T-helper 2 cell treated with Interferon-gamma antibody and Interleukin-4, amounts not matched to agents 100 ng/mL and 5 ng/mL, for 36 hours (primary cell): Measurements from ENCODE around the gene MBL2. TPM values are rescaled to one million over a fixed set of nuclear protein-coding genes. Genes with fewer than 3 reads are reported as not detected.

Source experiments
- intact Hi-C: fragments of 100-400 bp; cut with micrococcal nuclease; formaldehyde crosslinking; loops from one replicate; pipeline ENCODE4 v1.15.1; 2023
- total RNA-seq: library from RNA; stranded (reverse); gene quantifications from 2 replicates; pipeline ENCODE4 v1.2.3, GENCODE V29; 2022

Gene MBL2
- total RNA-seq, 1 donor from 2014 or later = not detected

DNA sequence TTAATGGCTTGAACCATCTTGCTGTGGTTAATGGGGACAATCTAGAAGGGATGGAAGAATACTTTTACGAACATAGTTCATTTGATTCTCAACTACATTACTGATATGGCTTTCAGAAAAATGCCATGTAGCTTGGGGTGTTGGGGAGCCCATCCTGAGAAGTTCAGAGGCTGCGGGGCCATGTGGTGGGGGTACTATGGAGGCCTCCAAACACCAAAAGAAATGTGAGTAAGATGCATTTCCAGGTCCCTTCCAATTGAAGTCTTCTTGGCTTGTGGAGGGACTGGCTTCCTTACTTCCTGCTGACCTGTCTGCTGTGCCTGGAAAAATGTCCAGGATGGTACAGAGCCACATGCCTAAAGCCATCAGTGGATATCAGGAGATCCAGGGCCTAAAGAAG is 1.6 kb upstream of the MBL2 start:
- intact Hi-C loops = no loop called here

DNA sequence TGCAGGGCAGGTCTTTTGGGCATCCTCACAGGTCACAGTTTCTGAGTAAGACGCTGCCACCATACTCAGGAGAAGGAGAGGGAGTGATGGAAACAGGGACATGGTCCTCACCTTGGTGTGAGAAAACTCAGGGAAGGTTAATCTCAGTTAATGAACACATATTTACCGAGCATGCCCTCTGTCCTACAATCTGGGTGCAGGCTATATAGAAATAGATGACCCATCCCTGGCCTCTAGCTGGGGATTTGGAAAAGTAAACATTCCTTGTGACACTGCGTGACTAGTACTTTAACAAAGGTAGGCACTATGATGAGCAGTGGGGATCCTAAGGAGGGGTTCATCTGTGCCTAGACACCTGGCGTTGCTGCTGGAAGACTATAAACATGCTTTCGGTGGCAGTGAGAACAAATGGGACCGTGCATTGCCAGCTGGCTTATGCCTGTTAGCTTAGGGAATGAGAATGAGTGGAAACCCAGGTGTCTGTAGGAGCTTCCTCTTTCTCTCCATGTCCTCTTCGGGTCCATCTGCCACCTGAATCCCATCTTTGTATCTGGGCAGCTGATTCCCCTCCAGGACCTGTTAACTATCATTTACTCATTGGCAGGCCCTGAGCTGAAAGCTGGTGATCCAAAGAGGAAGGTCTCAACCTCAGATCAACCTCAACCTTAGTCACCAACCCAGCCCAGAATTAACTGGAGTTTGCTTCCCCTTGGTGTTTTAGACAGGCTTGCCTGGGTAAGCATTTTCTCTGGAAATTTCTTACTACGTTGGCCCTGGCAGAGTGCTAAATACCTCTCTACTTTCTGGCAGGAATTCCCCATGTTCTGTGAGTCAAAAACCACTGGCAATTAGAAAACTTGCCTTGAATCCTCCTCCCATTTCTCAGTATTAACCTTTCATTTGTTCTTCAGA is 794 bp downstream of the MBL2 start:
- intact Hi-C loops = no loop called here

DNA sequence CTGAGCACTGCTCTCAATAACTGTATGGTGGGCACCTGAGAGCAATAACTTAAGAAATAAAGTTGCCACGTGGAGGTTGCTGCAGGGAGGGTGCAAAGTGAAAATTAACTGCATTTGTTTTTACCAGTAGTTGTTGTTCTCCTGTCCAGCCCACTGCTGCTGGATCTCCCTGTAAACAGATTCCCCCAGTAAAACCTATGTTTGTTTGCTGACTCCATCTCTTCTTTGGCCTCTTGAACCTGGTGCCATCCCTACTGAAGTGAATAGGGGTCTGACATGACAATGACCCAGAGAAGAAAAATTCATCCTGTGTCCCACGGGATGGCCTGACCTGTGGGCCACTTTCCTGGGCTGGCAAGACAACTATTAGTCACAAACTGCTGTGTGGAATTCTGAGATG is 1.7 kb downstream of the MBL2 start:
- intact Hi-C loops = no loop called here

DNA sequence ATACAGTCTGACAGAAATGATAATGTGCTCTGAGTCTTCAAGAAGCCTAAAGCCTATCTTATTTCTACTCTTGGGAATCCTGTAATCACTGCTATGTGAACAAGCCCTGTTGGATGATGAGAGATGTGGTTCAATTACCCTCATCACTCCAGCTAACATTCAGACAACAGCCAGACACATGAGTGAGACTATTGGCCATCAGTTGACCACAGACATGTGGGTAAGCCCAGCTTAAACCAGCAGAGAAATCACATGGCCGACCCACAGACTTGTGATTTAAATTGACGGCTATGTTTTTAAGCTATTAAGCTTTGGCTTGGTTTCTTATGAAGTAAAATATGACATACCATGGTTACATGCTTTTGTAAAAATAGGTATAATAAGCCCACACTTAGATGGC is 2.6 kb downstream of the MBL2 start:
- intact Hi-C loops = no loop called here

DNA sequence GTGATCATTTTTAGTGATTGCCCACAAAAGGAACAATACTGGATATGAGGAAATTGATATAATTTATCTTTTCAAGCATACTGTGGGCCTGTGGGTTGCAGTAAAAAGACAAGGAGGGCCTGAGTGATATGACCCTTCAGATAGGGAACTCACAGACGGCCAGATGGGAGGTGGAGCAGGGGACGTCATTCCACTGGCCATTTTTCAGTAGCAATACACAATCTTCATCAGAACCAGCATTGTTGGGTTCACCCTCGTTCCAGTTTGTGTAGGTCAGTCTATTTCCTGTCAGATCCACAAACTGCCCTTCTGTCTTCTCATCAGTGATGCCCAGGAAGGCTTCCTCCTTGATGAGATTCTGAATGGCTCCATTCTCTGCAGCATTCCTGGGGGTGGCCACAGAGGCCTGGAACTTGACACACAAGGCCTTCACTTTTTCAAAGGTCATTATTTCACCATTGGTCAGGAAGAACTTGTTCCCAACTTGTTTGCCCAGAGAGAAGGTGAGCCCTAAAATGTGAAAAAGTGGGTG is 4.5 kb downstream of the MBL2 start:
- intact Hi-C loops = no loop called here

DNA sequence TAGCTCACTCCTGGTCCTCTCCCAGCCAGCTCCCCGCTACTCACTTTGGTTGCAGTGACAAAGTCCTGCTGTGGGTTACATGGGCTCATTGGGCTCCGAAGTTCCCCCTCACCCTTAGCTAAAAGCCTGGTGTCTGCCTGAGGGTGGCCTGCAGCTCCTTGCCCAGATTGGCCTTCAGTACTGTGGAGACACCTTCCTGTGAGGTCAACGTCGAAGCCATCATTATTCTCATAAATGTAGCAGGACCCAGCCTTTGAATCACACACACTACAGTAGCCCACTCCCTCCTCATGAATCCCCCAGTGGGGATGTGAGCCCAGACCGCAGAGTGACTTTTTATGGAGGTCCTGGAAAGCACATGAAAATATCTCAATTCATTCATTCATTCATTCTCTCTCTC is 10.5 kb downstream of the MBL2 start:
- intact Hi-C loops = no loop called here

DNA sequence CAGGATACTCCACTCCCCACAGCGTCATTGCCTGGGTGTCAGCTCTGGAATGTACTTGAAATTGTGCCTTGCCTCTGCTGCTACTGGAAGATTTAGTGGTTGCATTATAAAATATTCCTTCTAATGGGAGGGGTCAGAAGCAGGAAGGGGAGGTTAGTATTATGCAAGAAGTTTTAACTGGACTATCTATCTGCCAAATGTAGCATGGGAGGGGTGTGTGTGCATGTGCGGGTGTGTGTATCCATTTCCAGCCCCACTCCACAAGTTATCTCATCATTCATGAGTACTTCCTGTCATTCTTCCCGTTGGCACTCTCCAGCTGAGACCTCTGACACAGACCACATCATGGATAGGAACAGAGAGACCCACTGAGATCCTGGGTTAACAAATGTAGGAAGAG is 13.4 kb downstream of the MBL2 start:
- intact Hi-C loops = no loop called here

DNA sequence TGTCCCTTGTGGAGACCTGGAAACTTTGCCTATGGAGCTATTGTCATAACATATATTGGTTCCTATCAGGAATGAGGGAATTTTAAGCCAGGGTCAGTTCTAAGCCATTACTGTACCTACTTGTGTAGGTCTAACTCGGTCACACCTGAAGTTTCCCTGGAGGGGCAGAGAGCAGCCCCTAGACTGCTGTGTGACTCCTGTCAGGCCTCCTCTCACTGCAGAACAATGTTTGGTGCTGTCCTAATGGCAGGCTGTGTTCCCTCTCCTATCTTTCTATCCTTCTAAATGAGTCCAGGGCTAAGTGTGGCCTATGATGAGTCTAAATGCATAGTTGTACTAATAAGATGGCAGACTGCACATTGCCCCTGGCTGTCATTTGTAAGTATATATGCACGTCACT is 14.2 kb downstream of the MBL2 start:
- intact Hi-C loops = no loop called here

DNA sequence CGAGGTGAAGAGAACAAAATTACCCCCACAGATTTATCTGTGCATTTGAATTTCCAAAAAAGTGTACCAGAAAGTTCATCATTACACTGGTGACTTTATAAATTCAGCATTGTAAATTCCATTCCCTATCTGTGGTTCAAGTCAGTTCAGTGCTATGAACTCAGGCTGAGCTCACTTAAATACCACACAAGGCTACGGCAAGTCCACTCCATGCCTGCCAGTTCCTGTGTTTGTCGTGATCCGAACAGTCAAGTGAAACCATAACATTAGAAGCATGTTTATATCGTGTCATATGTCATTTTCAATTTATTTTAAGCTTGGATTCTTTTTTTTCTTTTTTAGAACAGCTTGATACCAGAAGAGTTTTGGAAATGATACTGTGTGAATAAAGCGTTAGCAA is 14.8 kb downstream of the MBL2 start:
- intact Hi-C loops = no loop called here

DNA sequence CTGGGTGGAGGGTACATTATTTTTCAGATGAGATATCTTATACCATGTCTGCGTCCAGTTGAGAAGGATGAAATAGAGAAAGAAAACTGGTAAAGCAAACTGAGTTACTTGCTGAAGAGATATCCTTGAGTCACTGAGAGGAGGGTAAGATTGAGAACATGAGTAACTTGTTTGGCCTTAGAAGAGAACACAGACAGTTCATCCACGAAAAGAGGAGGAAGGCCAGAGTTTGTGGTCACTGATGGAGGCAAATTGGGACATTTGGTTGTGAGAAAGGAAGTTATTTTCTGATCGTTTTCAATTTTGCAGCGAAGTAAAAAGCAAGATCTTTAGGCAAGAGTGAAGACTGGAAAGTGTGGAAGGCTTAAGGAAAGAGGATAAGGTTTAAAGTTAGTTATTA is 15.6 kb downstream of the MBL2 start:
- intact Hi-C loops = no loop called here

DNA sequence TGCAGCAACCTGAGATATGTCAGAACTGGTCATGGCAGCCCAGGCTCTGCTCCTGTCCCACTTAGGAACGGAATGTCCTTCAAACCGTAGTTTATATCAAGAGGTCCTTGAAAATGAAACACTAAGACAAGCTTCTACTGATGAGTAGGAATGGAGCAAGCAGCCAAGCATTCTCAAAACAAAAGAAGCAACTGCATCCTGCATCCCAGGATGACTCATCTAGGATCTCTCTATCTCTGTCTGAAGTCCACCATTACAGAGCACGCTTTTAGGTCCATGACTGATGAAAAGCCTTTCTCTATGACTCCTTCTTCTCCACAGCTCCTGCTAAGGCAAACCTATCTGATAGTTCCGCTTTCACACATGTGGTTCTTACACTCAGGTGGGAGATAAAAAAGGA is 16.3 kb downstream of the MBL2 start:
- intact Hi-C loops = no loop called here

DNA sequence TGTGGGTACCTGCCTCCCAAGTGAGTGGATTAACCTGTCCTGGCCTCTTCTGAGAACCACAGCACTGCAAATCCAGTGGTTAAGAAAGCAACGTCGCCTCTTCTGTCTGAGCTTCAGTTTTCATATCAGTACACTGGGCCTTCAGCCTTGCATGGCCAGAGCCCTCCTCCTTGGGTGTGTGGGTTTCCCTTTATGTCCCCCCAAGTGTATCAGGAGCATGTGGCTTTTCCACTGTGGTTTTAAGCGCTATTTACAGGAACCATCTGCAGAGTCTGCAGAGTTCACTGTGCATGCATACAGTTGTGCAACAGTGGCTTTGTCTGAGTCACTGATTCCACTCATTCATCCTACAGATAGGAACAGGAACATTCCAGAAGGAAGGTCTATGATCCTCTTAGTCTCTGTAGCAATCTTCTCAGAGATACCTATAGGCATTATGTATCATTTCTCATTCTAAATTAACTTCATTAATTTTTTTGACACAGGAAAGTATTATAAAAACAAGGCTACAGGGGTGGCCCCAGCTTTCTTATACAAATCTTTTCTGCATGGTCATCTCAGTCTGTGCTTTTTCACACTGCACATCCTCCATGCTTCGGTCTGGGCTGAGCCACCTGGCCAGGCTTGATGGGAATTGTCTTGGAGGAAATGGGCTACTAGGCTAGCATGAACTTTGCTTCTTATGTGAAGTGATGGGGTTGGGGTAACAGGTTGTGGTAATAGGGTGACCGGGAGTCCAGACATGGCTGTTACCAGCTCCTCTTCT is 17.1 kb downstream of the MBL2 start:
- intact Hi-C loops = no loop called here

DNA sequence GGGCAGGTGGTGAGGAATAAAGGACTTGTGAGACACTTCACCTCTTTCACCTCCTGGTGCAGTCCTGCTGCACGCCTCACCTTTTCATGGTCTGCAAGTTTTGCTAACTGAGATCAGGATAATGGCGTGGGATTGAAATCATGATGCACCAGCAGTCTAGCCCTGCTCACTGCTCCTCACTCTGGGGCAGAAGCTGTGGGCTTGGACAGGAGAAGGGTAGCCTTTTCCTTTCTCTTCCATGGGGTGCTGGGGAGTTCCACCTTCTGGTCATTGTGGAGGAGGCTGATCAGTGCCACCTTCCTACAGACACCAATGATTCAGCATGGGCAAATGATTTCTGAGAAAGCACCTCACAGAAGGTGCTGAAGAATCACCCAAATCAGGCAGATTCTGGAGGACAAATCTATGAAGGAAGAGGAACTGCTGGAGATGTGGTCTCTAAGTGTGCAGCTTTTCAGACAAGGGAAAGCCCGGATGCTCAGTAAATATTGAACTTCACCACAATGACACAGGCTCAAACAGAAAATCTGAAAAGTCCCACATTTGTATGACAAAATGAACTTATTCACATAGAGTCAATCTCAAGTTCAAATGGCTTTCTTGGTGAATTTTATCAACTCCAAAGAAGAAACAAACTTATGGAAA is 19.7 kb downstream of the MBL2 start:
- intact Hi-C loops = no loop called here

DNA sequence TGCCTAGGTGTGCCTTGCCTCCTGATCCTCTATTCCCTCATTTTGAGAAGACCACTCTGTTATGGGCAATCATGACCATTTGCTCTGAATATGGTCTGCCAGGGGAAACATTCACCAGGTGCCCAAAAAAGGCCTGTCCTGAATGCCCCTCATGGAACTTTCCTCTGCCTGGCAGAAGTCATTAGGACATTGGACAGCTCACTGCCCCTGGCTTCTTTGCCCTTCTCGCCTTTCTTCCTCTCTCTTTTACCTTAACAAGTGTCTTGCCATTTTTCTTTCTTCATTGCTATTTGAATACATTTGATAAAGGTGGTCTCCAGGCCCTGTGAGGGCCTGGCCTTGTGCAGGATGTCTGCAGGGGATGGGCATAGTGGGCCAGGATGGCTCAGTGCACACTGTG is 20.3 kb downstream of the MBL2 start:
- intact Hi-C loops = no loop called here

DNA sequence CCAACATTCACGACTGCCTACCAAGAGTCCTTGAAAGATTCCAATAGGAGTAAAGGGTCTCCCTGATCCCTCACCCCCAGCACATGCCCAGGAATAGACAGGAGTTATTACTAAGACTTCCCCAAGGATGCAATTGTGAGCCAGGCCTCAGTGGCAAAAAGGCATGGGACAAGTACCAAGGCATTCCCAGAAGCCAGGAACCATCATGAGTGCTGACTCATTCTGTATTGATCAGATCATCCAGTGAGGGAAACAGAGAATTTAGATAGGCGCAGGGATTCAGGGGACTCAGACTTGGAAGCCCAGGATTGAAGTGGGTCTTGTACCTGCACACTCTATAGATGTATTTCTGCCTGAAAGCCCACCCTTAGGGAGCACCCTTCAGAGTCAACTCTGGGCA is 21.2 kb downstream of the MBL2 start:
- intact Hi-C loops = no loop called here

DNA sequence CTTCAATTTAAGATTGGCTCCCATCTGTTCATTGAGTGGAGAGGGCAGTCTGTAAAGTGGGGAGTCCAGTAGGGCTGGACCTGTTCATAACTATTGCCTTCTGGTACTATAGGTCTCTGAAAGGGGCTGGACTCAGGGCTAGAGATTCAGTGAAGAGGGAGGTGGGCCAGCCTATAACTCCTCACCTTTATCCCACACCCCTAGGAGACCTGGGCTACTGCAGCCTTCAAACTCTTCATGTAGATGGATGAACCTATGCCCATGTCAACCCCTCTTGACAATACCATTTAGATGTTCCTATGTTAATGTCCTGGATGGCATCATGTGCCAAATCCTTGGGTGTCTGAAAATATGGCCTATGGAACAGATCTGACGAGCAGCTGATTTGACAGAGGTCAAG is 22.0 kb downstream of the MBL2 start:
- intact Hi-C loops = no loop called here

DNA sequence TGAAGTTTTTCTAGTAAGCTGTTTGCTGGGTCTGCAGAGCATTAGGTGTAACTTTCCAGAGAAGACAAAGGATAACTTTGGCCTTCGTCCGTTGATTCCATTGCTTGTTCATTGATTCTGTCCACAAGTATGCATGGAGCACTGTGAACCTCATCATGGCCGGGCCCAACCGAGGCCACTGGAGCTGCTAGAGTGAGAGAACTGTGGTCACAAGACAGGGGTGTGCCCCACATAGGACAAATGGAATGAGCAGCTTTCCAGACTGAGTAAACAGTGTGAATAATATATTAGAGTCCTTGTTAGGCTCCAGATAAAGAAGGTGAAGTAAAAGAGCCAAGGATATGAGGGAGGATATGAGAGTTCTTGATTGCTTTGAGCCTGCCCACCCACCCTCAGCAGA is 24.9 kb downstream of the MBL2 start:
- intact Hi-C loops = no loop called here

DNA sequence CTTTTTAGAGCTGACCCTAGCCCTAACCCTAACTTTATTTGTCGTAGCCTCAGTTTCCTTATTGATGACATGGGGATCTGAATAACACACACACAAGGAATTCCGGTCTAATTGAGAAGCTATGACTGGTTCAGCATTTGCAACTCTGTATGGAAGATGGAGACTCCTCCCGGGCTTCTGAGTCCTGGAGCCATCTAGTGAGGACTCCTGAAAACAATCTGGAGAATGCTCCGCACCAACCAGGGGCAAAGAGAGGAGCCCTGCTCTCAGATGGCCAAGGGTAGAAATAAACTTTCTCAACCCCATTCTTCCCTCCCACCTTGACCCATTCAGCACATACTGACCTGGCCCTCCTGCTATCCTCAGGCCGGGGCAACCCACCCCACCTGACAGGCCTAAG is 26.4 kb downstream of the MBL2 start:
- intact Hi-C loops = no loop called here

DNA sequence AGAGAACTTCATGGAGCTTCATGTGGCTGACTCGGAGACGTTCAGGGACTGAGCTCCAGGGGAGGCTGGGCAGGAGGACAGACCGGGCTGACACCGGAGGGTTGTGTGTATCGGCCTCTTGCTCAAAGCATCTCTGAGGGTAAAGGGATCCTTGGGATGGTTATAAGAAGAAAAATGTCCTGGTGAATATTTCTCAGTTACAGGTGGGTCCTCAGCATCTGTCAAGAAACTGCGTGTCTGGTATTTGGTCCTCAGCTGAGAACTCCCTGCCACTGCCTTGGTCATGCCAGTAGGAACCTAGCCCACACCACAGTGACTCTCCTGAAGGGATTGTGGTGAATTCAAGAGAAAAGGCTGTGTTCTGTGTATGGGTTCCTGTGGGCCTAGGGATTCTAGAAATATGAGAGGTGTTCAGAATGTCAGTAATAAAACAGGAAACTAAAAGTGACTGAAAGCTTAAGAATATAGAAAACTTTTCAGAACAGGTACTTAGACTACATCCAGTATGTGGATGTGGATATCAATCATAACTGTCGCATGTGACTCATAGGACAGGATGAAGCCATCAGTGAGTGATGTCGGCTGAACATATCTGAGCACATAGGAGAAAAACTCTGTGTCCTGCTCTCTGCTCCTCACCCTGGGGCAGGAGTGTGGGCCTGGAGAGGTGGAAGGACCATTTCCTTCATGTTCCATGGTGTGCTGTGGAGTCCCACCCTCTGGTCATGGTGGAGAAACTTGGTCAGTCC is 28.4 kb downstream of the MBL2 start:
- intact Hi-C loops = no loop called here

DNA sequence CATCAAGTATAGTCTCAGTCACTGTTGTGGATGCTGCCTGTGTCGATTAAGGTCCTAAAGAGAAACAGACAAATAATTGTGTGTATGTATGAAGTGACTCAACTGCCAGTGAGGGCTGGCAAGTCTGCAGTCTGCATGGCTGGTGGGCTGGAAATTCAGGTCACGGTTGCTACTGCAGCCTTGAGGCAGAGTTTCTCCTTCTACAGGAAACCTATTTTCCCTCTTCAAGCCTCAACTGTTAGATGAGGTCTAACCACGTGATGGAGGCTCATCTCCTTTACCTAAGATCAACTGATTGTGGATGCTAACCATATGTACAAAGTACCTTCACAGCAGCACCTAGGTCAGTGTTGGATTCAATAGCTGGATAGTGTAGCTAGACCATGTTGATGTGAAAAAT is 29.9 kb downstream of the MBL2 start:
- intact Hi-C loops = no loop called here

DNA sequence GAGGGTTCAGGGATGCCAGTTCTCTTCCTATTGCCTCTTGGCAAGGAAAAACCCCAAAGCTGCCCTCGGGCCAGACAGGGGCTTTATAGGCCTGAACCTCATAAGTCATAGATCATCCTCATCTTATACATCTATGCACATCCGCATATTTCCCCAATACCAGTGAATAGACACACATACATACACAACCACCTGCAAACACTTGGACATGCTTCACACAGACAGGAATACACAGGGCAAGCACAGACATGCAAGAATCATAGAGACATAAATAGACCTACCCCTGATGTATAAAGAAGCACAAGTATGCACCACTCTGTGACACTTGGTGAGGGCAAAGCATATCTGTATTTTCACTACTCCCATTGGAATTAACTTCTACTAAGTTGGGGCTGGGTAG is 30.7 kb downstream of the MBL2 start:
- intact Hi-C loops = loop anchor here (1.0 kb wide), 1 partner anchor 38 kb away; no protein-coding TSS in a partner anchor
